Esophagus muscularis mucosa (tissue), 3 donors: ENCODE data around the gene C1orf159.

Source experiments
- CTCF ChIP-seq, 3 experiments: fragments of 200-600 bp in 2 of 3; fragments of 450-650 bp in 1 of 3; sonication (generic) in 2 of 3; IDR thresholded peaks; one replicate each; pipeline ENCODE4 v1.5.1; 2017 to 2019; ENCODE audit warnings: antibody characterized with exemption in 3 of 3, mild to moderate bottlenecking in 2 of 3, moderate library complexity in 1 of 3
- POLR2AphosphoS5 ChIP-seq, 2 donors: sonication (generic); formaldehyde crosslinking; IDR thresholded peaks; one replicate each; pipeline ENCODE4 v1.6.1; 2017; ENCODE audit warnings: antibody characterized with exemption in 2 of 2

- TF ChIP-seq CTCF (IDR thresholded peaks at IDR 0.05) (no peak), POLR2AphosphoS5 (IDR thresholded peaks at IDR 0.05) (no peak)
Measured at GRCh38 chr1:1052003-1052840, 63.7 kb downstream of the C1orf159 start.
